PFSK-1 (cell line): Measurements from ENCODE around the gene CD9.

Source experiments
- POLR2AphosphoS5 ChIP-seq: IDR thresholded peaks from 2 replicates; pipeline ENCODE4 v1.6.1; 2012; ENCODE audit warnings: low read depth, mild to moderate bottlenecking, control low read depth, low read length, moderate library complexity
- REST ChIP-seq, 2 experiments: IDR thresholded peaks; 2 replicates each; pipeline versions ENCODE4 v1.6.1 to v1.8.0; 2011 to 2012; ENCODE audit warnings: low read depth in 2 of 2, low read length in 2 of 2, control low read depth in 1 of 2, inconsistent platforms in 1 of 2, mild to moderate bottlenecking in 1 of 2, moderate library complexity in 1 of 2; ENCODE audit not compliant: insufficient read depth in 1 of 2
- SIN3A ChIP-seq: IDR thresholded peaks from 2 replicates; pipeline ENCODE4 v1.6.1; 2012; ENCODE audit warnings: mild to moderate bottlenecking, low read length, moderate library complexity, borderline replicate concordance; ENCODE audit not compliant: insufficient read depth
- TAF1 ChIP-seq: IDR thresholded peaks from 2 replicates; pipeline ENCODE4 v1.6.1; 2012; ENCODE audit warnings: low read length, control low read depth, borderline replicate concordance; ENCODE audit not compliant: insufficient read depth

- TF ChIP-seq POLR2AphosphoS5 (no peak), REST (IDR thresholded peaks at IDR 0.05; ENCODE audit: insufficient read depth in 1 of 2, low read depth in 2 of 2, low read length in 2 of 2) (no peak), SIN3A (no peak), TAF1 (no peak)
These were observed 21.0 kb upstream of the CD9 start for GRCh38 chr12:6178981-6179761.
